Colonic mucosa (tissue), 4 donors: ENCODE measurements around the gene CST5. TPM values are rescaled to one million over a fixed set of nuclear protein-coding genes. Genes with fewer than 3 reads are reported as not detected.
"Not testable (repeated sequence)": the region's sequence is repeated elsewhere in the genome, so short reads cannot be mapped to it uniquely, and the experiment has no call there.

Experiments used
- DNase-seq: peaks from one replicate; pipeline ENCODE4 v3.0.0-alpha.2; 2020
- H3K27ac ChIP-seq: fragments of 200-600 bp; one replicate; pipeline ENCODE4 v1.8.0; 2021
- H3K27me3 ChIP-seq: fragments of 200-600 bp; one replicate; pipeline ENCODE4 v1.8.0; 2021
- H3K36me3 ChIP-seq: fragments of 200-600 bp; one replicate; pipeline ENCODE4 v1.8.0; 2021
- H3K4me1 ChIP-seq: fragments of 200-600 bp; one replicate; pipeline ENCODE4 v1.8.0; 2021; ENCODE audit warnings: mild to moderate bottlenecking
- H3K4me3 ChIP-seq: fragments of 200-600 bp; one replicate; pipeline ENCODE4 v1.8.0; 2021
- H3K9ac ChIP-seq, 2 donors: one replicate each; pipeline ENCODE4 v1.7.0; 2013; ENCODE audit warnings: control low read depth in 2 of 2, low read depth in 2 of 2, low read length in 2 of 2
- H3K9me3 ChIP-seq: fragments of 200-600 bp; one replicate; pipeline ENCODE4 v1.8.0; 2021
- CTCF ChIP-seq: fragments of 200-600 bp; IDR thresholded peaks from one replicate; pipeline ENCODE4 v1.8.0; 2022; ENCODE audit warnings: antibody characterized with exemption, mild to moderate bottlenecking
- intact Hi-C: fragments of 100-400 bp; cut with DNase I; formaldehyde crosslinking; loops from one replicate; pipeline ENCODE4 v1.14.1; 2022
- total RNA-seq, 2 donors: library from RNA; stranded (reverse); fragmentation: NEBNext Ultra II Directional in 1 of 2; extraction: Animal tissue kit (Norgen Biotek cat#: 25700) in 1 of 2; gene quantifications; one replicate each; pipeline ENCODE4 v1.2.1, GENCODE V29; 2021
- donor health status: healthy.
- donor health status: DM: no; HTN: no; CAD: no.
- donor health status: DM: no; HTN: no; CAD: no.

CST5 gene
- total RNA-seq, 2 donors from 2014 or later: not detected

DNA sequence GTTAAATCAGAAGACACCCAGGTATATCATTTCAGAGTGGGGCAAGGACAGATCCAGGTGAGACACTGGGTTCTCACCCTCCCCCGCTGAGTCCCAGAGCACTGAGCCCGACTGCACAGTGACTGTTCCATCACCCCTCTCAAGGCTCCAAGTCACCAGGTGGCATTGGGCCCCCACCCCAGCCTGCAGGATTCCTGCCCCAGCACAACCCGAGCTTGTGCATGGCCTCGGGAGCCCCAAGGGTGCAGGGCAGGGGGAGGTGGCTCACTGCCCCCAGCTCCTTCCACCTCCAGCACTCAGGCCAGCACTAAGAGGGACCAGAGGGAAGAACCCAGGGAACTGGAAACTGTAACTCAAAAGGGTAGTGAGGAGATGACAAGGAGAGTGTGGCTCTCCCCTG, 39.3 kb upstream of the CST5 start:
- H3K27me3 ChIP-seq: no peaks in the 10 kb centered on the region
- no peaks in the 10 kb centered on the region for H3K36me3 ChIP-seq
- no peak overlapping the region for H3K4me3 ChIP-seq
- no peak for TF ChIP-seq CTCF
- no peaks in the 10 kb centered on the region for H3K4me1 ChIP-seq
- H3K9me3 ChIP-seq: no peaks in the 10 kb centered on the region
- no peak for DNase-seq
- intact Hi-C loops: no loop called here
- H3K9ac ChIP-seq: no peak overlapping the region
- no peak overlapping the region for H3K27ac ChIP-seq

GRCh38 chr20:23918101-23918862, 38.7 kb upstream of the CST5 start:
- intact Hi-C loops: no loop called here
- Histone ChIP-seq H3K9me3 (no peaks in the 10 kb centered on the region), H3K4me1 (no peaks in the 10 kb centered on the region), H3K27ac (no peak overlapping the region), H3K9ac (no peak overlapping the region), H3K4me3 (no peak overlapping the region), H3K27me3 (no peaks in the 10 kb centered on the region), H3K36me3 (no peaks in the 10 kb centered on the region)
- TF ChIP-seq CTCF: no peak
- no peak for DNase-seq

- no peaks in the 10 kb centered on the region for H3K4me1 ChIP-seq
- no peak overlapping the region for H3K4me3 ChIP-seq
- H3K36me3 ChIP-seq: no peaks in the 10 kb centered on the region
- no peak overlapping the region for H3K27ac ChIP-seq
- H3K9me3 ChIP-seq: no peaks in the 10 kb centered on the region
- no peak for DNase-seq
- no peaks in the 10 kb centered on the region for H3K27me3 ChIP-seq
- intact Hi-C loops: no loop called here
- no peak overlapping the region for H3K9ac ChIP-seq
- no peak for TF ChIP-seq CTCF
Observed at GRCh38 chr20:23917024-23917725, 37.6 kb upstream of the CST5 start.

DNA sequence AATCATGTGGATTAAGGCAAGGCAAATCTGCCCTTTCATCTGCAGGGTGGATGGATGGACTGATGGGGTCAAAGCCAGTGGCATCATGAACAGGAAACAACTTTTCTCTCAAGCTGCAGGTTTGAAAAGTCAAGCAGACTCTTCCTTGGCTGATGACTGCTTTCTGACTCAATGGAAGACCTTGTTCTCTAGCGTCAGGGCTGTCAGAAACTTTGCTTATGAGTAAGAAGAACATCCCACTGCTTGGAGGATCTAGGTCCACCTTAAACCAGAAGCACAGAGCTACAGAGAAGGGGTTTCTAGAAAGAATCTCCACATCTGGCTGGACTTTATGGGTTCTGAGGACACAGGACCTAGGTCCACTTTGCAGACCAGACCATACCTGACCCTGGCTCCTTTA, 36.3 kb upstream of the CST5 start:
- Histone ChIP-seq H3K9ac (no peak overlapping the region), H3K27me3 (no peaks in the 10 kb centered on the region), H3K4me1 (no peaks in the 10 kb centered on the region), H3K27ac (no peak overlapping the region), H3K36me3 (no peaks in the 10 kb centered on the region), H3K4me3 (no peak overlapping the region), H3K9me3 (no peaks in the 10 kb centered on the region)
- no peak for DNase-seq
- TF ChIP-seq CTCF: no peak
- intact Hi-C loops: no loop called here

DNA sequence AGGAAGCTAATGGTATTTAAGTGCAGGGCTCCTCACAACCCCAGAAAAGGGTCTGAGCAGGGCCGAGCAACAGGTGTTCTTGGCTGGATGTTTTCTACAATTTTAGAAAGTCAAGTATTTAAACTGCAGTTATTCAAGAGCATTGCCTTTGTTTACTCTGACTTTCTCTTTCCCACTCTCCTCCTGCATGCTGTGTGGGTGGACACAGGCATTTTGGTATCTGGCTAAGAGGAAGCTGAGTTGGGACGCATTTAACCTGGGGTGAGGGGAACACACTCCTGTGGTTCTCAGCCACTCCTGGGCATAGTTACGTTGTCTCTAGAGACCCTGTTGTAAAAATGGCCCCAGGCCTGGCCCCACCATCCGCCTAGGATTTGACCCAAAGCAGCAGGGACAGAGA, 34.9 kb upstream of the CST5 start:
- intact Hi-C loops, H3K9me3 ChIP-seq, H3K27me3 ChIP-seq, H3K4me1 ChIP-seq, DNase-seq, H3K9ac ChIP-seq, H3K4me3 ChIP-seq, H3K36me3 ChIP-seq, H3K27ac ChIP-seq: not testable (repeated sequence)

GRCh38 chr20:23910210-23910609, 30.7 kb upstream of the CST5 start:
- Histone ChIP-seq H3K9ac (no peak overlapping the region), H3K4me1 (no peaks in the 10 kb centered on the region), H3K9me3 (no peaks in the 10 kb centered on the region), H3K4me3 (no peak overlapping the region), H3K36me3 (no peaks in the 10 kb centered on the region), H3K27ac (no peak overlapping the region), H3K27me3 (no peaks in the 10 kb centered on the region)
- no peak for DNase-seq
- TF ChIP-seq CTCF: no peak
- intact Hi-C loops: no loop called here
